ENCODE measurements around the gene FAM222A. TPM values are rescaled to one million over a fixed set of nuclear protein-coding genes. Genes with fewer than 3 reads are reported as not detected.
A peak's percentile ranks its signal among the peaks of the same experiment; 100 is the strongest.

Gene FAM222A
- total RNA-seq, 1 experiment from 2014 or later = 12.8 TPM

DNA sequence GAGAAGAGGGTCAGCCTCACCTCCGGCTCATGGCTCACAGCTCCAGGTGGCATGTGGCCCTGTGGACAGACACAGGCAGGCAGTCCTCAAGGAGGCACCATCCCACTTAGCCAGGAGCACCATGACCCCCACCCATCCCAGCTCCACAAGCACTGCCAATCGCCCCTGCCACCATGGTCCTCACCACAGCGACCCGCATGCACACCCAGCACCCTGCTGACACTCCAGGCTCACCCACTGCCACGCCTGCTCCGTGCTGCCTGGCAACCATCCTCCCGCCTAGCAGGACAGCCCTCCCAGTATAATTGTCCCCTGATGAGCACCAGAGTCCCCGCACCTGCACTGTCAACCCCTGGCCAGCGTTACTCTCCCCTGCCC, 68.7 kb downstream of the FAM222A start:
- no peak for TF ChIP-seq TCF7L2 (IDR thresholded peaks at IDR 0.05; ENCODE audit: low read depth, low read length)
- TF ChIP-seq, protein P1, sequence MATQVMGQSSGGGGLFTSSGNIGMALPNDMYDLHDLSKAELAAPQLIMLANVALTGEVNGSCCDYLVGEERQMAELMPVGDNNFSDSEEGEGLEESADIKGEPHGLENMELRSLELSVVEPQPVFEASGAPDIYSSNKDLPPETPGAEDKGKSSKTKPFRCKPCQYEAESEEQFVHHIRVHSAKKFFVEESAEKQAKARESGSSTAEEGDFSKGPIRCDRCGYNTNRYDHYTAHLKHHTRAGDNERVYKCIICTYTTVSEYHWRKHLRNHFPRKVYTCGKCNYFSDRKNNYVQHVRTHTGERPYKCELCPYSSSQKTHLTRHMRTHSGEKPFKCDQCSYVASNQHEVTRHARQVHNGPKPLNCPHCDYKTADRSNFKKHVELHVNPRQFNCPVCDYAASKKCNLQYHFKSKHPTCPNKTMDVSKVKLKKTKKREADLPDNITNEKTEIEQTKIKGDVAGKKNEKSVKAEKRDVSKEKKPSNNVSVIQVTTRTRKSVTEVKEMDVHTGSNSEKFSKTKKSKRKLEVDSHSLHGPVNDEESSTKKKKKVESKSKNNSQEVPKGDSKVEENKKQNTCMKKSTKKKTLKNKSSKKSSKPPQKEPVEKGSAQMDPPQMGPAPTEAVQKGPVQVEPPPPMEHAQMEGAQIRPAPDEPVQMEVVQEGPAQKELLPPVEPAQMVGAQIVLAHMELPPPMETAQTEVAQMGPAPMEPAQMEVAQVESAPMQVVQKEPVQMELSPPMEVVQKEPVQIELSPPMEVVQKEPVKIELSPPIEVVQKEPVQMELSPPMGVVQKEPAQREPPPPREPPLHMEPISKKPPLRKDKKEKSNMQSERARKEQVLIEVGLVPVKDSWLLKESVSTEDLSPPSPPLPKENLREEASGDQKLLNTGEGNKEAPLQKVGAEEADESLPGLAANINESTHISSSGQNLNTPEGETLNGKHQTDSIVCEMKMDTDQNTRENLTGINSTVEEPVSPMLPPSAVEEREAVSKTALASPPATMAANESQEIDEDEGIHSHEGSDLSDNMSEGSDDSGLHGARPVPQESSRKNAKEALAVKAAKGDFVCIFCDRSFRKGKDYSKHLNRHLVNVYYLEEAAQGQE (IDR thresholded peaks at IDR 0.05; ENCODE audit: insufficient read depth in 1 of 2, low read depth in 2 of 2, low read length in 1 of 2) = no peak
- TF ChIP-seq, protein P2, sequence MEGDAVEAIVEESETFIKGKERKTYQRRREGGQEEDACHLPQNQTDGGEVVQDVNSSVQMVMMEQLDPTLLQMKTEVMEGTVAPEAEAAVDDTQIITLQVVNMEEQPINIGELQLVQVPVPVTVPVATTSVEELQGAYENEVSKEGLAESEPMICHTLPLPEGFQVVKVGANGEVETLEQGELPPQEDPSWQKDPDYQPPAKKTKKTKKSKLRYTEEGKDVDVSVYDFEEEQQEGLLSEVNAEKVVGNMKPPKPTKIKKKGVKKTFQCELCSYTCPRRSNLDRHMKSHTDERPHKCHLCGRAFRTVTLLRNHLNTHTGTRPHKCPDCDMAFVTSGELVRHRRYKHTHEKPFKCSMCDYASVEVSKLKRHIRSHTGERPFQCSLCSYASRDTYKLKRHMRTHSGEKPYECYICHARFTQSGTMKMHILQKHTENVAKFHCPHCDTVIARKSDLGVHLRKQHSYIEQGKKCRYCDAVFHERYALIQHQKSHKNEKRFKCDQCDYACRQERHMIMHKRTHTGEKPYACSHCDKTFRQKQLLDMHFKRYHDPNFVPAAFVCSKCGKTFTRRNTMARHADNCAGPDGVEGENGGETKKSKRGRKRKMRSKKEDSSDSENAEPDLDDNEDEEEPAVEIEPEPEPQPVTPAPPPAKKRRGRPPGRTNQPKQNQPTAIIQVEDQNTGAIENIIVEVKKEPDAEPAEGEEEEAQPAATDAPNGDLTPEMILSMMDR (IDR thresholded peaks at IDR 0.05) = no peak
- TF ChIP-seq SIN3A (IDR thresholded peaks at IDR 0.05; ENCODE audit: borderline replicate concordance, insufficient read depth, low read depth, low read length) = no peak
- no peak for TF ChIP-seq POLR2AphosphoS5 (IDR thresholded peaks at IDR 0.05; ENCODE audit: low read depth, low read length)
- DNase-seq (ENCODE audit: low read depth, low spot score) (no peak), ATAC-seq (no peak)
- CTCF ChIA-PET = no interaction called here
- Histone ChIP-seq H3K36me3 (ENCODE audit: control insufficient read depth, insufficient read depth, low read length) (no peaks in the 10 kb centered on the region), H3K9me3 (ENCODE audit: control insufficient read depth, insufficient read depth, low read depth, low read length) (no peaks in the 10 kb centered on the region; the same call in 1 of the 2 replicates), H3K4me1 (ENCODE audit: control insufficient read depth, insufficient read depth, low read length) (no peaks in the 10 kb centered on the region), H3K27me3 (ENCODE audit: control insufficient read depth, insufficient read depth, low read length) (no peaks in the 10 kb centered on the region), H3K4me3 (ENCODE audit: low read depth in 2 of 2, low read length in 2 of 2) (no peak overlapping the region), H3K27ac (ENCODE audit: low read length) (no peak overlapping the region)
- in situ Hi-C loops (cut with HindIII; ENCODE audit: low pct_unique_long_range_greater_than_20kb, low sequenced_read_pairs) = no loop called here
- intact Hi-C loops (cut with micrococcal nuclease; ENCODE audit: unreplicated experiment) = no loop called here
- BruUV-seq (replicated peaks) = no TSS peak
- POLR2A ChIA-PET = no interaction called here

DNA sequence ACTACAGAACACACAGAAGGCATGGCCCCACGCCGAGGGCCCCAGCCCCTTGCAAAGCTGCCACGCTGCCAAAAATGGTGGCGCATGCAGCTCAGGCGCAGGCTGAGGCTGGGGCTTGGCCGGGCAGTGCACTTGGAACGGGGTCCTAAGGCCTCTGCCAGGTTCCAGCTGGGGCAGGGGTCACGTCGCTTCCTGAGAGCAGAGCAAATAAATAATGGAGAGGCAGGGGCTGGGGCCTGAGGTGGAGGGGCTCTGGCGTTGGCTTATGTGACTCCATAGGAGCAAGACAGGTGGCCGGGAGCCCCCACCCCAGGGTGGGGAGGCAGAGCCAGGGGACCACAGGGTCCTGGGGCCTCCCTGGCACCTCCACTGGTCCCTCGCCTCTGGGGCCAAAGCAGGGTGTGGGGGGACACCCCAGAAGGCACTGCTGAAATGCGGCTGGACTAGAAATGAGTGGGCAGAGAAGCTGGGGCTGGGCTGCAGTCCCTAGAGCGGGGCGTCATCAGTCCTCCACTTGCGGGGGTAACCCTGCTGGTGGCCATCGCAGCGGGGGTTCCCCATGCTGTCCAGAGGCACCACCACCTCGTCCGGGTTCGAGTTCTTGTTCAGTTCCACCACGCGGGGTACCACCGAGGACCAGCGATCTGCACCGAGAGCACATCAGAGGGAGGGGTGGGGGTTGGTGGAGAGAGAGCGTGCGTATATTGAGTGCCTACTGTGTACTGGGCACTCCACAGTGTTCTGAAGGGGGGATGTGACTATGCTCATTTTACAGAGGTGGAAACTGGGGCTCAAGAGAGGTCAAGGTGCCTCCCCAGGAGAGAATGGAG, 69.7 kb downstream of the FAM222A start:
- H3K36me3 ChIP-seq (ENCODE audit: control insufficient read depth, insufficient read depth, low read length) = no peaks in the 10 kb centered on the region
- TF ChIP-seq TCF7L2 (IDR thresholded peaks at IDR 0.05; ENCODE audit: low read depth, low read length) (no peak), POLR2AphosphoS5 (IDR thresholded peaks at IDR 0.05; ENCODE audit: low read depth, low read length) (no peak), SIN3A (IDR thresholded peaks at IDR 0.05; ENCODE audit: borderline replicate concordance, insufficient read depth, low read depth, low read length) (no peak)
- TF ChIP-seq, protein P2 (IDR thresholded peaks at IDR 0.05) = no peak
- TF ChIP-seq, protein P1 (IDR thresholded peaks at IDR 0.05; ENCODE audit: insufficient read depth in 1 of 2, low read depth in 2 of 2, low read length in 1 of 2) = no peak
- no peak for DNase-seq (ENCODE audit: low read depth, low spot score)
- H3K27ac ChIP-seq (ENCODE audit: low read length) = no peak overlapping the region
- H3K4me3 ChIP-seq (ENCODE audit: low read depth in 2 of 2, low read length in 2 of 2) = no peak overlapping the region
- H3K4me1 ChIP-seq (ENCODE audit: control insufficient read depth, insufficient read depth, low read length) = no peaks in the 10 kb centered on the region
- no peaks in the 10 kb centered on the region; the same call in 1 of the 2 replicates for H3K9me3 ChIP-seq (ENCODE audit: control insufficient read depth, insufficient read depth, low read depth, low read length)
- BruUV-seq (replicated peaks) = no TSS peak
- CTCF ChIA-PET = no interaction called here
- POLR2A ChIA-PET = no interaction called here
- H3K27me3 ChIP-seq (ENCODE audit: control insufficient read depth, insufficient read depth, low read length) = no peaks in the 10 kb centered on the region
- in situ Hi-C loops (cut with HindIII; ENCODE audit: low pct_unique_long_range_greater_than_20kb, low sequenced_read_pairs) (no loop called here), intact Hi-C loops (cut with micrococcal nuclease; ENCODE audit: unreplicated experiment) (no loop called here)
- ATAC-seq = 0 out of 2 replicates have a peak, but pooled peaks have one; percentile 6
